Effector memory CD4-positive, alpha-beta T cell (primary cell): Measurements from ENCODE around the gene CHI3L1.

ENCODE experiments used
- DNase-seq, 3 donors: peaks; one replicate each; pipeline ENCODE4 v3.0.0-alpha.2; 2020
- H3K27ac ChIP-seq: 2 replicates; pipeline ENCODE4 v1.7.0; 2013; ENCODE audit warnings: mild to moderate bottlenecking, low read length, moderate library complexity; ENCODE audit not compliant: insufficient read depth, poor library complexity, severe bottlenecking
- H3K27me3 ChIP-seq: replicated peaks from 2 replicates; pipeline ENCODE4 v1.7.0; 2013; ENCODE audit warnings: mild to moderate bottlenecking, low read length; ENCODE audit not compliant: insufficient read depth, control insufficient read depth, poor library complexity, severe bottlenecking
- H3K36me3 ChIP-seq: 2 replicates; pipeline ENCODE4 v1.7.0; 2013; ENCODE audit warnings: mild to moderate bottlenecking, low read length, moderate library complexity; ENCODE audit not compliant: control insufficient read depth, insufficient read depth
- H3K4me1 ChIP-seq: 2 replicates; pipeline ENCODE4 v1.7.0; 2013; ENCODE audit warnings: low read length, mild to moderate bottlenecking; ENCODE audit not compliant: control insufficient read depth, insufficient read depth, poor library complexity, severe bottlenecking
- H3K4me3 ChIP-seq: 2 replicates; pipeline ENCODE4 v1.7.0; 2013; ENCODE audit warnings: low read length, low read depth, mild to moderate bottlenecking; ENCODE audit not compliant: insufficient read depth, poor library complexity, severe bottlenecking
- H3K9me3 ChIP-seq: 2 replicates; pipeline ENCODE4 v1.7.0; 2013; ENCODE audit warnings: mild to moderate bottlenecking, low read length, moderate library complexity; ENCODE audit not compliant: control insufficient read depth

The CHI3L1 gene

DNA sequence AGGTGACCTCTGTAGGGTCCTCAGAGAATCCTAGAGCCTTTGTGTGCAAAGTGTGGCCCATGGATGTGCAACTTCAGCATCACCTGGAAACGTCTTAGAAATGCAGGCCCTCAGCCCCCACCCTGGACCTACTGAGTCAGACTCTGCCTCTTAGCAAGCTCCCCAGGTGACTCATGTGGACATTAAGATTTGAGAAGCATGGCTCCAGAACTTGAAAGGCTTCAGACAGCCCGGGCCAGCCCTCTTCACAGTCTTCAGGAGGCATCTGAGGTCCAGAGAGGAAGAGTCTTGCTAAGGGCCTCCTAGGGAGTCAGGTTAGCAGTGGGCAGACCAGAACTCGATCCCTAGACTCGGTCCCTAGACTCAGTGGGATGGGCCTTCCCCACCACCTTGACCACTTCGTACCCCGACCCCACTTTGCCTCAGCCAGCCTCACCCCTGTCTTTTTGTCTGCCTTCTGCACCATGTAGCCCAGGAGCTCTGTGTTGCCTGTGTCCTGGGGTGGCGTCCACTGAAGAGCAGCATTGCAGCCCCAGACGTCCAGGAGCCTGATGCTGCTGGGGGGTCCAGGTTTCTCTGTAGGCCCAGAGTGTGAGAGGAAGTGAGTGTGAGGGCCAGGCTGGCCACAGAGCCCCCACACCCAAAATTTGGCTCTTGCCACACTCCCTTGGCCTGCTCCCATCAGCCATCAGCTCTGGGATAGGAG lies 15.7 kb downstream of the CHI3L1 start:
- no peaks in the 10 kb centered on the region for H3K36me3 ChIP-seq
- no peaks in the 10 kb centered on the region for H3K27me3 ChIP-seq
- H3K27ac ChIP-seq, result no peak overlapping the region
- no peak overlapping the region for H3K4me3 ChIP-seq
- H3K9me3 ChIP-seq, result no peaks in the 10 kb centered on the region
- DNase-seq, result no peak
- H3K4me1 ChIP-seq, result no peaks in the 10 kb centered on the region

DNA sequence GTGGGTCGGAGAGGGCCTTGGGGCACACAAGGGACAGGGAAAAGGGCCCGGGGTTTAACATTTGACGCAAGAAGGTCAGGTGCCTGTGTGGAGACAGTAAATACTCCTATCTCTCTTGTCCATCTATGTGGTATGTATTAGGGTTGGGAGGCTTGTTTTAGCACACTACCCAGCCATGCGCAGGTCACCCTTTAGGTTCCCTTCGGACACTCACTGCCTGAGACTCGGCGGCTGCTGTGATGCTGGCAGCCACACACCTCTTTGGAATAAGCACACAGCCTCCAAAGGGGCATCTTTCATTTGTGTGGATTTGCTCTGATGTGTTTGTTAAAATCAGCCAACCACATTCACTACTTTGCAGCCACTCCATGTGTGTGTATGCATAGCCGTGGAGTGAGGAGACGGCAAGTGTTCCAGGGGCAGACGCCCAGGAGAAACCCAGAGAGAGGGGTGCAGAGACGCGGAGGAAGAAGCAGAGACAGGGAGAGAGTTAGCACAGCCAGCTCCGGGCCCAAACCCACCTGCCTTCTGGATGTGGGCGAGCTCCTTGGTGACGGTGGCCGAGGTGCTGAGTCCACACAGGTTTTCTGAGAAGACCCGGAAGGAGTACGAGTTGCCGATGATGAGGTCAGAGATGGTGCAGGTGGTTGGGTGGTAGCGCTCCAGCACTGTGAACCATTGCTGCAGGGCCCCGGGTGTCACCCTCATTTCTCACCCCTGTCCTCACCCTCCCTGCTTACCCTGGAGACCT lies 16.6 kb downstream of the CHI3L1 start:
- Histone ChIP-seq H3K36me3 (no peaks in the 10 kb centered on the region), H3K27ac (no peak overlapping the region), H3K4me3 (no peak overlapping the region), H3K27me3 (no peaks in the 10 kb centered on the region), H3K4me1 (no peaks in the 10 kb centered on the region), H3K9me3 (no peaks in the 10 kb centered on the region)
- DNase-seq, result no peak

DNA sequence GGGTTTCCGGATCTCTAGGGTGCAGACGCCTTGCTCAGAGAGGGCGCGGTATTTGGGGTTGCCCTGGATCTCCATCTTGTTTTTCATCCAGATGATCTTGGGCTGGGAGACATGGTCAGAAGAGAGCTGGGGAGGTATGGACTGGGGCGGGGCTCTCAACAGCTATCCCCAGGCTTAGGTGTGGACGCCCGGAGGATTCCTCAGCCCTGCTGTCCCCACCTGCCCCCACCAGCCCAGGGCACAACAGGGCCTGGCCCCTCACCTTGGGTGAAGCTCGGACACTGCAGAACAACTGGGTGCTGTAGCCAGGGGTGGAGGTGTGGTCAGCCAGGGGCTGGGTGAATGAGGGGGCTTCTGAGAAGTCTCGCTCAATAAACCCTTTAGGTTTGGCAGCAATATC lies 17.5 kb downstream of the CHI3L1 start:
- Histone ChIP-seq H3K27me3 (no peaks in the 10 kb centered on the region), H3K4me3 (no peak overlapping the region), H3K9me3 (no peaks in the 10 kb centered on the region), H3K36me3 (no peaks in the 10 kb centered on the region), H3K4me1 (no peaks in the 10 kb centered on the region), H3K27ac (no peak overlapping the region)
- no peak for DNase-seq

DNA sequence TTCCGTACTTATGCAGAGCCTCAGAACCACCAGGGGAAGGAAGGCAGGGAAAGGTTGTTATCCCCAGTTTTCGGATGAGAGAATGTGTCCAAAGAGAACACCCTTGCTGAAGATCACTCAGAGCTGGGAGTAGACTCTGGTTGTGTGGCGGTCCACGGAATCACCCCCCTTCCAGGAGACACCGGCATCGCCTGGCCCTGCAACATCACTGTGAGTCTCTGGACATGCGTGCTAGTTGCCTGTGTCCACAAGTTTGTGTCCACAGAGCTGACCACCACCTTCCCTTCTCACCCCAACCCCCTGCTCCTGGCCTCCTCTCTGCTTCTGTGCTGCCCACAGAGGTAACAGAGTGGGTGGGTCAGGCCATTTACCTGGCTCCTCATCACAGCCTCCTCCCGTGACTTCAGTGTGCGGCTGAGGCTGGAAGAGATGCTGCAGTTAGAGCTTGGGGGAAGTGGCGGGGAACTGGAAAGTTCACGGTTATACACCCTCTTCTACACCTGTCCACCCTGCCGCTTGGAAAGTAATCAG lies 18.2 kb downstream of the CHI3L1 start:
- Histone ChIP-seq H3K9me3 (no peaks in the 10 kb centered on the region), H3K36me3 (no peaks in the 10 kb centered on the region), H3K4me1 (no peaks in the 10 kb centered on the region)

DNA sequence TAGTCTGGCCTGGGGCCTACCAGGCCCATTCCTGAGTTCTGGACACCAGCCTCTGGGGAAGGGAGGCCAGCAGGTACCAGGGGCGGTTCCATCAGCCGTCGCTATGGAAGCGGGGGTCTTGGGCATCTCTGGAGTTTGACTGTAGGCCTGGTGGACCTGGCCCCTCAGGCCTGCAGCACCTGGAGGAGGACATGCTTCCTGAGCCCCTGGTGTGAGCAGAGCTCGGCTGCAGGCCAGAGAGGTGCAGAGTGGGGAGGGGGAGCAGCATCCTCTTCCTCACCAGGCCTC lies 18.6 kb downstream of the CHI3L1 start:
- Histone ChIP-seq H3K27ac (no peak overlapping the region), H3K4me3 (no peak overlapping the region), H3K36me3 (no peaks in the 10 kb centered on the region), H3K9me3 (no peaks in the 10 kb centered on the region), H3K27me3 (no peaks in the 10 kb centered on the region), H3K4me1 (no peaks in the 10 kb centered on the region)
- DNase-seq, result no peak

More for the DNA sequence above, 18.2 kb downstream of the CHI3L1 start:
- no peaks in the 10 kb centered on the region for H3K27me3 ChIP-seq
- H3K4me3 ChIP-seq, result no peak overlapping the region
- H3K27ac ChIP-seq, result no peak overlapping the region
- DNase-seq, result no peak

DNA sequence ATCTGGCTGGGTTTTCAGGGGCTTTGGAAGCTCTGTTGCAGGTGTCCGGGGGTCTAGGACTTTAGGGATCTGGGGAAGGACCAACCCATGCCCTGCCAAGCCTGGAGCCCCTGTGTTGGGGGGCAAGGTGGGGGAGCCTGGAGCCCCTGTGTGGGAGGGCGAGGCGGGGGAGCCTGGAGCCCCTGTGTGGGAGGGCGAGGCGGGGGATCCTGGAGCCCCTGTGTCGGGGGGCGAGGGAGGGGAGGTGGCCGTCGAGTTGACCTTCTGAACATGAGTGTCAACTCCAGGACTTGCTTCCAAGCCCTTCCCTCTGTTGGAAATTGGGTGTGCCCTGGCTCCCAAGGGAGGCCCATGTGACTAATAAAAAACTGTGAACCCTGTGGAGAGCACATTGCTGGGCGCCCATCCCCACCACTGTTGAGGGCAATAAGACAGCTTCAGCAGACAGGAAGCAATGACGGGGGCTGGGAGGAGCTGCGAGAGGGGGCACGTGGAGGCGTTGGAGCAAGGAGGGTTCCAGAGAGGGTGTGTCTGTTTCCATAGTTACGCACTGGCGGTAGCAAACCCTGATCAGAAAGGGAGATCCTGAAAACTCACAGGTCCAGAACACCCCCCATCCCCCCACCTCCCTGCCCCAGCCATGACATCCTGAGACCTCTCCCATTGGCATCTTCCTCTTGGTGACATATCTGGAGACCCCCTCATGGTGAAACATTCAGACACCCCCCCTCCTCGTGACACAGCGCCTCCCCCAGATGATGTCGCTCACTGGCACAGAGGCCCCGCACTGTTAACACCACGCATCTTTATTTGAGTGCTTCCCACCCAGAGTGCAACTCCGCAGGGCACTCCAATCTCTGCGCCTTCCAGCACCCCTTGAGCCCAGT lies 19.2 kb downstream of the CHI3L1 start:
- Histone ChIP-seq H3K27me3 (no peaks in the 10 kb centered on the region), H3K27ac (no peak overlapping the region), H3K36me3 (no peaks in the 10 kb centered on the region), H3K4me3 (no peak overlapping the region), H3K4me1 (no peaks in the 10 kb centered on the region), H3K9me3 (no peaks in the 10 kb centered on the region)
- DNase-seq, result no peak

DNA sequence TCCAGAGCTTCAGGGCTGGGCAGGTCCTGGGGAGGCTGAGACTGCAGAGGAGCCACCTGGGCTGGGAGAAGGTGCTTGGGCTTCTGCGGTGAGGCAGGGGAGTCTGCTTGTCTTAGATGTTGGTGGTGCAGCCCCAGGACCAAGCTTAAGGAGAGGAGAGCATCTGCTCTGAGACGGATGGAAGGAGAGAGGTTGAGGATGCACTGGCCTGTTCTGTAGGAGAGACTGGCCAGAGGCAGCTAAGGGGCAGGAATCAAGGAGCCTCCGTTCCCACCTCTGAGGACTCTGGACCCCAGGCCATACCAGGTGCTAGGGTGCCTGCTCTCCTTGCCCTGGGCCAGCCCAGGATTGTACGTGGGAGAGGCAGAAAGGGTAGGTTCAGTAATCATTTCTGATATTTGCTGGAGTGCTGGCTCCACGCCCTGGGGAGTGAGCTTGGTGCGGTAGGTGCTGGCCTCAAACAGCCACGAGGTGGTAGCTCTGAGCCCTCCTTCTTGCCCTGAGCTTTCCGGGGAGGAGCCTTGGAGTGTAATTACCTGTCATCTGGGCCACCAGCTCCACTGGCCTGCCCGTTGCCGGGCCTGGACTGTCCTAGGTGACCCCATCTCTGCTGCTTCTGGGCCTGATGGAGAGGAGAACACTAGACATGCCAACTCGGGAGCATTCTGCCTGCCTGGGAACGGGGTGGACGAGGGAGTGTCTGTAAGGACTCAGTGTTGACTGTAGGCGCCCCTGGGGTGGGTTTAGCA lies 20.1 kb downstream of the CHI3L1 start:
- Histone ChIP-seq H3K4me1 (no peaks in the 10 kb centered on the region), H3K36me3 (no peaks in the 10 kb centered on the region), H3K9me3 (no peaks in the 10 kb centered on the region), H3K27ac (no peak overlapping the region), H3K4me3 (no peak overlapping the region), H3K27me3 (no peaks in the 10 kb centered on the region)
- DNase-seq, result no peak

DNA sequence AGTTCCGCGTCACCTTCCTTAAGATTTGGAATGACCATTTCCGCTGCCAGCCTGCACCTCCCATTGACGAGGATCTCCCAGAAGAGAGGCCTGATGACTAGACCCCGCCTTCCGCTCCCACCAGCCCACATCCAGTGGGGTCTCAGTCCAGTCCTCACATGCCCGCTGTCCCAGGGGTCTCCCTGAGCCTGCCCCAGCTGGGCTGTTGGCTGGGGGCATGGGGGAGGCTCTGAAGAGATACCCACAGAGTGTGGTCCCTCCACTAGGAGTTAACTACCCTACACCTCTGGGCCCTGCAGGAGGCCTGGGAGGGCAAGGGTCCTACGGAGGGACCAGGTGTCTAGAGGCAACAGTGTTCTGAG lies 20.7 kb downstream of the CHI3L1 start:
- no peak for DNase-seq
- H3K27ac ChIP-seq, result no peak overlapping the region
- H3K27me3 ChIP-seq, result no peaks in the 10 kb centered on the region
- no peaks in the 10 kb centered on the region for H3K9me3 ChIP-seq
- H3K4me3 ChIP-seq, result no peak overlapping the region
- H3K4me1 ChIP-seq, result no peaks in the 10 kb centered on the region
- H3K36me3 ChIP-seq, result no peaks in the 10 kb centered on the region

DNA sequence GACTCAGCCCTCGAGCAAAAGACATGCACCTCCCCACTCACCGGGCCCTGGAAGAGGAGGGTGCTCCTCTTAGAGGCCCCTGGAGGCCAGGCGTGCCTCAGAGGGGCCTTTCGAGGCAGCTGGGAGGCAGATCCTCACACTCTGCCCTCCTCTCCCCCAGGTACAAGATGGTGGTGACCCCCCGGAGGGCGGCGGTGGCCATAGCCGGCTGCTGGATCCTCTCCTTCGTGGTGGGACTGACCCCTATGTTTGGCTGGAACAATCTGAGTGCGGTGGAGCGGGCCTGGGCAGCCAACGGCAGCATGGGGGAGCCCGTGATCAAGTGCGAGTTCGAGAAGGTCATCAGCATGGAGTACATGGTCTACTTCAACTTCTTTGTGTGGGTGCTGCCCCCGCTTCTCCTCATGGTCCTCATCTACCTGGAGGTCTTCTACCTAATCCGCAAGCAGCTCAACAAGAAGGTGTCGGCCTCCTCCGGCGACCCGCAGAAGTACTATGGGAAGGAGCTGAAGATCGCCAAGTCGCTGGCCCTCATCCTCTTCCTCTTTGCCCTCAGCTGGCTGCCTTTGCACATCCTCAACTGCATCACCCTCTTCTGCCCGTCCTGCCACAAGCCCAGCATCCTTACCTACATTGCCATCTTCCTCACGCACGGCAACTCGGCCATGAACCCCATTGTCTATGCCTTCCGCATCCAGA lies 21.3 kb downstream of the CHI3L1 start:
- no peak overlapping the region for H3K27ac ChIP-seq
- DNase-seq, result no peak
- no peaks in the 10 kb centered on the region for H3K36me3 ChIP-seq
- H3K9me3 ChIP-seq, result no peaks in the 10 kb centered on the region
- no peak overlapping the region for H3K4me3 ChIP-seq
- H3K4me1 ChIP-seq, result no peaks in the 10 kb centered on the region
- no peaks in the 10 kb centered on the region for H3K27me3 ChIP-seq
